ENCODE results near the gene KCNH8.

KCNH8 gene

DNA sequence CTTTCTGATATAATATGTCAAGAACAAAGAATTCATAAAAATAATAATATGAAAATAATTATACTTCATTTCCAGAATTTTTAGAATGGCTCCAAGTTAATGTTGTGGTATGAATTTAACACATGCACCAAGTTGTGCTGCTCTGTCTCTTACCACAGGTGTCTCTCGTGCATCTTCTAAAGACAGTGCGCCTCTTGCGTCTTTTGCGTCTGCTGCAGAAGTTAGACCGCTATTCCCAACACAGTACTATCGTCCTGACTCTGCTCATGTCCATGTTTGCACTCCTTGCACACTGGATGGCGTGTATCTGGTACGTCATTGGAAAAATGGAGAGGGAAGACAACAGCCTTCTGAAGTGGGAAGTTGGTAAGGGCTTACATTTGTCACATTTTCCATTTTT, 246.6 kb downstream of the KCNH8 start:
- no peak for DNase-seq

DNA sequence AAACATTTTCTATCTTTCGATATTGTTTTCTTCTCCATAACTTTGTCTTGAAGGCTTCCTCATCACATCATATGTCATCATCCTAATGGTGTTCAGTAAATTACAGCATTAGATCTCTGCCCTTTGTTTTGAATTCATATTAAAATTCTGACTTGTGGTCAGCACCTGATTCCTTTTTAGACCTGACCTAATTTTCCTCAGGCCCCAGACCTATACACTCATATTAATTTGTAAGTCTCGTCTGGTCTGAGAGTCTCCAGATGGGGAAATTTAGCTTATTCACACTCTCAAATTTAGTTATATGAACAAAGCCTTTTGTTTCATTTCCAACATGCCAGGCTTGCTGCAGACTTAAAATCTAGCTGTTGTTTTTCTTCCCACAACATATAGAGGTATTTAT, 248.4 kb downstream of the KCNH8 start:
- no peak for DNase-seq

DNA sequence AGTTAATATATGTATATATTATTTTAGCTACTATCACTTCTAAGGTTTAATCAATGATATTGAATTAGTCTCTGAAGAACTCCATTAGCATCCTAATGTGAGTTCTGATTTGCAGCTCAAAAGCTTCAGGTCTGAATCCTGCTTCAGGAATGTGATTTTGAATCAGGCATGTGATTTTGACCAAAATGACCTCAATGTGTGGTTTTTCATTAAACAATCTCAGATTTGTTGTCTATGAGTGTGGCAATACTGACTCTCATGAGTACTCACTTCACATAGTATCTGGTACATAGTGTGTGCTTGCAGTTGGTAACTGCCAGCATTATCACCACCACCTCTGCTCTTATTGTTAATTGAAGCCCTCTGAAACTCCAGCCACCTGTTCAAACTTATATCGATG, 251.0 kb downstream of the KCNH8 start:
- no peak for DNase-seq

DNA sequence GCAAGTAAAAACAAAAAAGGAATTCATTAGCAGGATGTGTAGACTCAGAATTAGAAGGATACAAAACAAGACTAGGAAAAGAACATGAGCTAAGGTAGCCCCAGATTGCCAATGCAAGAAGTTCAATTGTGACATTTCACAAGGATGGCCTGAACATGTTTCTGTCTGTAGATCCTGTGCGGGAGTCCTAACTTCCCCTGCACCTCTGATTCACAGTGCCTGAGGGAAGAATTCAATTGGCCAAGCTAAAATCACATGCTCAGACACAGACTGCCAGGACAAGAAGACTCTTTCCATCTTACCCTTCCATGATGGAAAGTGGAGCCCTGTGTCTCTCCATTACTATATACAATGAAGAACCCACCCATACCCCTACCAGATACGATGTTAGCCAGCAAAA, 251.5 kb downstream of the KCNH8 start:
- DNase-seq: no peak

DNA sequence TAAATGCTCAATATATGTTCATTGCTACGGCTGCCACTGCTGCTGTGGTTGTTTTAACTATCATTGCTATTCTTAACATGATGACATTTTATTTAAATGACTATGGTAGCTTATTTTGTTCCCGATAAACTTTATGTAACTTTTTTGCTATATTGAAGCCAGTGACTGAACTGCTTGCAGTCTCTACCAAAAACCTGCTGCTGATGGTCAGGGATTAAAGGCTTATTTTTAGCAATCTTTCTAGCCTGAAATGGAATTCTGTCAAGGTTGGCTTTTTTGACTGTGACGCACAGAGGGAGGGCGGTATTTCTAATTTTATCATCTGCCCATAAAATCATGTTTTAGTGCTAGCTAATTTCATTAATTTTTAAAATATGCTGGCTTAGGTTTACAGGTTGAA, 271.8 kb downstream of the KCNH8 start:
- no peak for DNase-seq

DNA sequence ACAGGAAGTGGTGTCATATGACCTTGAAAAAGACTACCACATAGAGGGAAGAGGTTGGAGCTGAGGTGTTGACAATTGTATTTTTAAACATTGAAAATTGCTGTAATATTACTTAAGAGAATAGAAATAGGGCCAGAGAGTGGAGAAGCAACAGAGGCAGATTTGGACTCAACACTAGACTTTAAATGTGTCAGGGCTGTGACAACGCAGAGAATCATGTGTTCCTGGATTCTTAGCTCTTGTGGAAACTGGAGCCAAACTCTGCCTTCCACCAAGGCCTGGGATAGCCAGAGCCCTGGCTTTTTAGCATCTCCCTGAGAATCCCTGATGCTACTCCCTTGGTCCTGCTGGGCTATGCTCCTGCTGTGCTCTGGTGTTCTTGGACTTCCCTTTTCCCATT, 277.5 kb downstream of the KCNH8 start:
- DNase-seq: no peak

DNA sequence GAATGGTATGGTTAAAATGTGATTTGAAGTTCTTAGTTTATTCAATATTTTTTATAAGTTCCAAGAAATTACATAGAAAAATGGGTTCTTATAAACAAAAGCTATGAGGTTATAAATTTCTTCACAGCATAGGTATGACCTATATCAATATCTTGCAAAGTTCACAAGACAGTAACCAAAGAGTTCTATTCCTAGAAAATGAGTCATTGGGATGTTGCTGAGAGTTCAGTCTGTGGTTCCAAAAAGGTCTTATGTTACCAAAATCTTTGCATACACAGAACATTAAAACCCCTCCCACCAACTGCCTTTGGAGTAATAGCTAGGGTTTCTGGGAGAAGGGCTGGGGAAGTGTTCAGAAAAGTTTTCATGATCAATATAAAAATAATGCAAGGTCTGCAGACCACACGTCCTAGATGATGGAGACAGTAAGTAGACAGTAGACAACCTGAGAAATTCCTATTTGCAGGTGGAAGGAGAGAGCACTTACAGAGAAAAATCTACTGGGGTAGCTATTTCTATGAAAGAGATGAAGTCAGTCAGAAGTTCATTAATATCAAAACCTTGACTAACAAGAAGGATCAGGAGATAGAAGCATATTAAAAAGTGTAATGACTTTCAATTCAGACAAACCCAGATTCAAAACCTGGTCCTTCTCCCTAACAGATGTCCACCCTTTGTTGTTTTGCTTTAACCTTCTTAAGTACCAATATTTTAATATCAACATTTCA, 279.3 kb downstream of the KCNH8 start:
- no peak for DNase-seq

DNA sequence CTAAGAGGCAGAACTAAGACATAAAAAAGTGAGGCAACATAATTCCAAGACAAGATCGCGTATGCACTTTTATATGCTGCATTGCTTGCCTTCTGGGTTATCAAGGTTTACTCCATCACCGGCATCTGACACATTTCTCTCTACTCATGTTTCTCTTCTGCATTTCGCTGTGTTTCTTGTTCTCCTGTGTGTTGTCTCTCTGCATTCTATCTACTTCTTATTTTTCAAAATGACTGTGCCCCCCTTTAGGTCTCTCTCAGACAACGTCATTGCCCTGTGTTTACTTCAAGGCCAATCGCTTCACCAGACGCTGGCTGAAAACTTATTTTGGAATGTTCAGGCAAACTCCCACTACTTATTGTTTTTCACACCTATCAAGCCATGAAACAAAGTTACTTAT, 280.4 kb downstream of the KCNH8 start:
- DNase-seq: no peak

DNA sequence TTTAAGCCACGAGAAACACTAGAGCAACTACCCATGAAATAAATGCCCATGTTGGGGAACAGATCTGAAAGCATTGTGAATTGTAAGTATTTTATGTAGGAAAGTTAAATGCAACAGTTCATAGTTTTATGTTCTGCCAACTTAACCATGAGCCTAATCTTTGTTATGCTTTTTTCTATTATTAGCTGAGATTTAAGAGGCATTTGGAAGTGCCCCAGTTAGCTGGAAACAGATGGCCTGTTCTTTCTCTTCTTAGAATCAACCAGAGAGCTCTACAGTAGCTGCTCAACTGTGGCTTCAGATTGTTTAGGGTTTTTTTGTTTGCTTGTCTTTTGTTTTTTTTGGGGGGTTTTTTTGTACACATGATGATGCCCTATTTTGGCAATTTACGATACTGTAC, 284.4 kb downstream of the KCNH8 start:
- no peak for DNase-seq

DNA sequence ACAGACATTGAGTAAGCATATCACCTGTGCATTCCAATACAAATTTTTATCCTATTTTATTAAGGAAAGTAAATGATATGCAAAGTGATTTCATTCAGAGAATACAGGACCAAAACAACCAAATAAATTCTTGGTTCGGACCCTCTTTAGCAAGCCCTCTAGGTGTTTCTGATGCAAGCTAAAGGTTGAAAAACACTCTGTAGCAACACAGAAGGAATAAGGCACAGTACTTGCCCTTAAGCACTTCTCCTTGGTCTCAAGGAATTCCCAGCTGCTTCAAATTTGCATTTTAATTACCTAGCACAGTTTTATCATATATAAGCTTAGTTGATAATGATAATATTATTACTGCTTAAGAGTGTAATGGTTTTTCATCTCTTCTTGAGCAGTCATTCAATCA, 288.4 kb downstream of the KCNH8 start:
- DNase-seq: no peak

DNA sequence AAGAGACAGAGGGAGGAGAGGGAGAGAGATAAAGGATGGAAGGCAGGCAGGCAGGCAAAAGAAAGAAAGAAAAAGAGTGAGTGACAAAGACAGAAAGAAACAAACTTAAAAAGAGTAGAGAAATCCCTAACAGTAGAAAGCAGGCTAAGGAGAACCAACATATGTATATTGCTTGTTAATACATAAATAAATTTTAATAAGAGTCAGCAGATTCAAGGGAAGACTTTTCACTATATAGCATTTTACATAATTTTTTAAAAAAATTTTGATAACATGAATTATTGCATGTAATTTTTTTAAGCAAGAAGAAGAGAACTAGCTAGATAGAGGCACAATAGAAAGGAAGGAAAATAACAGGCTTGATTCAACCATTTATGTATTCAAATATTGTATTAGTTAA, 291.6 kb downstream of the KCNH8 start:
- no peak for DNase-seq

DNA sequence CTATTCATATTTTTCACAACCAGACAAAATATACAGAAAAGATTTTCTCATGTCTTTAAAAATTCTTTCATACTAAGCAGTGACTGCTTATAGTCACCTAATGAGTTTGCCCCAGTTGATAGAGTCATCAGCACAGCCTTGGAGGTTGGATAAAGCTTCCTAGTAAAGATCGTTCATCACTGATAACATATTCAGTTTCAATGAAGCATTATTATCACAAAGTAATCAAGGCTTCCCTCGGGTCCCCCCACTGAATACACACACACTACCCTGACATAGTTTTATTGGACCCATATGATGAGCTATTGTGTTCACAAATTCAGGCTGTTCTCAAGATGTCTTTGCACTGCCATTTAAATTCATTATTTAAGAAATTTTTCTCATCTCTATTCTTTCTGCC, 297.8 kb downstream of the KCNH8 start:
- no peak for DNase-seq

DNA sequence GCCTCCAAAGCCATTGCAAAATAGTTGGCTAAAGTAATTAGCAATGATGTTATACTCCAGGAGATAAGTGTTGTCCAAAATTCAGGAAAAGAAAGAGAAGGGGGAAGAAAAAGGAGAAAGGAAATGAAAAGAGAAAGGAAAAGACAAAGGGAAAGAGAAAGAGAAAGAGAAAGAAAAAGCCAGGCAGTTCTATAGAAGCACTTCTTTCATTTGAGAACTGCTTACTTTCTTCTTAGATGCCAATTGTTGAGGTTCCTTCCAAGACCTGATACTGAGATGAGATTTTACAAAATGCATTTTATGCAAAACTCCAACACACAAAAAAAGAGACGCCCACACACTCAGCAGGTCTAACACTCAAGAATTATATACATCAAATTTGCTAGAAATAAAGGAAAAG, 298.4 kb downstream of the KCNH8 start:
- no peak for DNase-seq

DNA sequence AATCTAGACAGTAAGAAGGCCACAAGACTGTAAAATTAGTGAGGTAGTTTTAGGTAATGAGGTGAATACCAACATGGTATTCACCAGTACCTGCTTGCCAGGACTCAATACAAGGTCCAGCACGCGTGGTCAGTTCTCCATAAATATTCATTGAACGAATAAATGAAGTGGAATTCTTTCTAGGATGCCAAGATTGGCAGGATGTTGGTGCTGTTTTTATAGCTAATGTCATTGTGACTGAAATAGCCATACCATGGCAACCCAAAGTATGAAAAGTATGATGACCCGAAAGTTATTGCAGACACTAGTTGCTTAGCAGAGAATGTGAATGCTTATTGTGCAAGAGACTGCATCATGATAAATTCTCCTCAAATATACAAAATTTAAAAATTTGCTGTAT, 307.2 kb downstream of the KCNH8 start:
- no peak for DNase-seq

DNA sequence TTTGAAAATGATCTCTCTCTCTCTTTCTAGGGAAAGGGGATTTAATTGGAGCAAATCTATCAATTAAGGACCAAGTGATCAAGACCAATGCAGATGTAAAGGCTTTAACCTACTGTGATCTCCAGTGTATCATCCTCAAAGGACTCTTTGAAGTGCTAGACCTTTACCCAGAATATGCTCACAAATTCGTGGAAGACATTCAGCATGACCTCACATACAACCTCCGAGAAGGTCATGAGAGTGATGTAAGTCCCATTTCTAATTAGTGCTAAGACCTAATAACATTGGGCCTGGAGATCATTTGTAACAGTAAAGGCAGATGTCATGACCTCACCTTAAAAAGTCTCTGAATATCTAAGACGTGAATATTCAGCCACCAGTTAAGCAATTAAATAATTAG, 308.4 kb downstream of the KCNH8 start:
- no peak for DNase-seq

DNA sequence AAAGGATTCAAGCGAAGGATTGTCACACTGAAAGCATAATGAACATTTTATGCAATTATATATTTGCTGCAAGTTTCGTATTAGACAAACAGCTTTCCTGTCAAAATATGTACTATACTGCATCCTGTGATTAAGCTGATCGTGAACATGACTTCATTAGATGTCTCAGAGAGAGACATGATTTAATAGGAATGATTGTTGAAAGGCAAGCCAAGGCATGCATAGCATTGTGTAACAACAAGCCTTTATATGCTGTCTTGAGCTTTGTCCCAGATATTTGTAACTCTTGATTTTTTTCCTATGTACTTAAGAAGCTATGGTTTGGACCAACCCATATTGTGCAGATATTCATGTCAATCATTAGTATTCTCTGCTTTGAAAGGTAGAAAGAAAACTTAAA, 309.1 kb downstream of the KCNH8 start:
- no peak for DNase-seq

DNA sequence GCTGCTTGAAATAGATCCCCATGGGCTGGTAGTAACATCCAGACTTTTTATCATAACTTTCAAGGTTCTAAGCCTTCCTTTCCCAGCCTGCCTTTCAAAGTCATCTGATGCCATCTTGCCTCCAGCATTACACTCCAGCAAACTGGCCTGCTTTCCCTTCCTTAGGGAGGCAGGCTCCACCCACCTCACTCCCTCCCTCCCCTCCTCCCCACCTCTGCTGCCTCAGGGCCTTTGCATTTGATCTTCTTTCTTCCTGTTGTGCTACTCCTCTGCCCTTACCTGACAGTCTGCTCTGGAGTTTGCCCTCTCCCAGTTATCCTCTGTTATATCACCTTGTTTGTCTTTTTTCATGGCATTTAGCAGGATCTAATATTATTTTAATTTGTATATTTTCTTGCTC, 319.5 kb downstream of the KCNH8 start:
- DNase-seq: no peak

DNA sequence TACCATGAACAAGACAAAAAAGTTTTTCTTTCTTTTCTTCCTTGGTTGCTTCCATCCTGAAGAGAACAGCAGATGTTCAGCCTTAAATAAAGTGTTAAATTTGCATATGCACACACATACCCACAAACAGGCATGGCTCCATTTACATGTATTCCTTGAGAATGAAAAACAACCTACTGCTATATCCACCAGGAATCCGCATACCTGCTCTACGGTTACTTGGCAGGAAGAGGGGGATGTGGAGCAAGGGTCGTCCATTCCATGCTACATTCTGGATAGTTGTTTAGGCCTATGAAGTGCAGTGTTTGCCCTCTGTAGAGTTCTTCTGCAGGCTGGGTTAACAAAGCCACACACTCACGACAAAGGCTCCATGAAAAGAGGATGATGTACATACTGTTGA, 322.8 kb downstream of the KCNH8 start:
- no peak for DNase-seq

DNA sequence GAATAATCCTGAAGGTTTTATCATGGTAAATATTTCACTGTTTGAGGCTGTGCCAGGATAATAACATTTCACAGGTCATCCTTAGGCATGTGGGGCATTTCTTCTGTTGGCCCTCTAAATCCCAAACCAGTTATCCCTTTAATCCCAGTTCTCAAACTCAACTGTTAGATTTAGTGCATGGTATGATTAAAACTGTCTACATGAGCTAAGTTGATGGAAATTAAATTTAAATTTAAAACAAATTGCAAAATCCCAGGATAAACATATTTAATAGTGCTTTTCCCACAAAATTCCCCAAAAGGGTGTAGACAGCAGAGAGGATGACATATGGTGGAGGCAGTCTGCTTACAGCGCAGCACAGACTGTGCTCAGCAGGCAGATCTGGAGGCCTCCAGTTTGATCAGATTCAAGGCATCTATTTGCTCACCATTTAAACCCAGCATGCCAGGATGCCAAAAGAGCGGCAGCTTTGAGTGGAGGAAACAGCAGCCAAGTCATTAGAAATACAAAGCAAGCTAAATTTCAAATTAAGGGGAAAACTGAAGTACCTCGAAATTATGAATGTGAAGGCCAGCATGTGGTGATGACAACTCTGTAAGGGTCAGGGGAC, 325.8 kb downstream of the KCNH8 start:
- no peak for DNase-seq

DNA sequence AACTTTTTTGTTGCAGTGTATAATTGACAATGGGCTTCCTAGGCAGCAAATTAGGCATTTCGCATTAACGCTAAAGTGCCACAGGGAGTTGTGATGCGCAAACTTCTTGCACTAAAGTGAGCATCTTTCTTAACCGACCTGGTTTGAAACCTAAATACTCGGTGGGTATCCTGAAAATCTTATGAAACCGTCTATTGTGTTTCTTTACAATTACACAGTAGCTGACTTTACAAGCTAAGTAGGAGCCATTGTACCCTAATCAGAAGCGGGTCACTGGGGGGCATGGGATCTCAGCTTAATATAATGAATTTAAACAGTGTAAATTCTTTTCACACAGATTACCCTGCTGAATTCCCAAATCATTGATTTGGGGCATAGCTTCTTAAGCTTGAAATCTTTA, 328.0 kb downstream of the KCNH8 start:
- DNase-seq: no peak

DNA sequence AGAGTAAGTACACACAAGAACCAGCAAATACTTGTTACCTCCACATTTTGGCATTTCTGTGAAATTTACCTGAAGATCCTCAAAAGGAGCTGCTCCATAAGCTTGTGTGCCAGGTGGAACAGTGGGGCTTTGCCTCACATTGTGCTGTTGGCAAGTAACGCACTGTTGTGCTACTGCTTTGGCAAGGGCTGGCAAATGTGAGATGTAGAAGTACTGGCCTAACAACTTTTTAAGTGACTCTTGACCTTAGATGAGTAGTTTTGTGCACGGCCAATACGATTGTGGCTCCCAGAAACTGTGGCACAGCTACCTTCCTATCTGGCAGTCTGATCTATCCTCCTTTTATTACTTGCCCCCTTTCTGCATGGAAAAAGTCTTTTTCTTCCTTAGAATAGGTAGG, 337.0 kb downstream of the KCNH8 start:
- no peak for DNase-seq

DNA sequence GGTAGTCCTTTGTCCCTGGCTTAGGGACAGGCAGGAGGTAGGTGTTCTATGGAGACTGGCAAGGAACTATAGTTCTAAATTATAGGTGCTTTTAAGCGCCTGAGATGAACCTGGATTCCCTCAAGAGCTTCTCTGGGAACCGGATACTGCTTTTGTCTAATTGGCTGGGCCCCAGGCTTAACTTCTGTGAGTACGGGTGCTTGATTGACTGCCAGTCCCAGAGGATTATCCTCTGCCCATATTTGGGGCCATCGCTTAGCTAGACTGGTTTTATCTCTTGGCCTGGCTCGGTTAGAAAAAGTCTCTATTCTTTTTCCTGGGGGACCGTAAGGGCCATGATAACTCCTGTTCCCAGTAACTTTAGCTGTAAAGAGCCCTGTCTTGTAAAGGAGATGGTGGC, 339.1 kb downstream of the KCNH8 start:
- DNase-seq: no peak

DNA sequence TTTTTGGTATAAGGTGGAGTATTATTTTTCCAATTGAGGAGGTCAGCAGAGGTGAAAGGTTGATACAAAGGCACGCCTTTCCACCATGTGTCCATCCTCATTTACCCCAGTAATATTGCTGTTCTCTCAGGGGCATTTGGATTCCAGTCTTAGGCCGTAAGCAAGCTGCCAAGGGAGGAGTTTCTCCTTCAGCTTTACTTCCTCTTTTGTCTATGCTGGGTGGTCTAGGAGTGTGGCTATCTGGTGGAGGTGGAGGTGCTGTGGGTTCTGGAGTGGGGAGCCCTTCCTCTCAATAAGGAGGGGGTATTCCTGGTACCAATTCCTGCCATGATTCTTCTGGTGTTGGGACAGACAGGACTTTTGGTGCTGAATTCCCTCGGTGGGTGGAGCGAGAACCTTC, 340.6 kb downstream of the KCNH8 start:
- no peak for DNase-seq

DNA sequence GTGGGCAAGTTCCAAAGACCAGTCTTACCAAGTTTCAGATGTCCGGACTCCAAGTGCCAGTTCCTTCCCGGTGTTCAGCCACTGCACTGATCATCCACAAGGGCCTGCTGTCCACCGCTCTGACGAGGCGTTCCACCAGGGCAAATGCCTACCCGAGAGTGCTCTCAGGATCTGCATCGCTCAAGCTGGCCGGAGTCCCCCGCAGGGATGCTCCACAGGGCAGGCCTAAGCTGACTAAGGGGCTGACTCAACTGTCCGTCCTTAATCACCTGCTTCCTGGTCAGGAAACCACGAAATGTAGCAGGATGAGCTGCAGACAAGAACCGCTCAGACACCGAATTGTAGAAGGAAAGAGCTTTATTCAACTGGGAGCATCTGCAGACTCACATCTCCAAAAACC, 341.6 kb downstream of the KCNH8 start:
- no peak for DNase-seq

DNA sequence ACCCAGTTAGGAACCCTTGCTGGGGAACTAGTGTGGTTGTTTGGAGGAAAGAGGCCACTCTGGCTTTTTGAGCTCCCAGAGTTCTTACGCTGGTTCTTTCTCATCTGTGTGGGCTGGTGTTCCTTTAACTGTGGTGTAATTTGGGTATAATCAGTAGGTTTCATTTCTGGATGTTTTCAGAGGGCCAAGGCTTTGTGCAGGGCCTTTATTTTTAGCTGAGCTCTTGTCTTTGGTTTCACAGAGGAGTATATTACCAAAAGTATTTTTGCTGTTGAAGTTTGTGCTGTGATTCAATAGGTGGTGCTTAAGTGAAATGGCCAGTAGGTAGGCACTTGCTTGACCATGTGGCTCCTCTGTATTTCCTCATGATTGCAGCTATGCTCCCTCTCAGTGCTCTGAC, 357.9 kb downstream of the KCNH8 start:
- no peak for DNase-seq

Data from NCI-H1105 (cell line).